Cardiac muscle cell (in vitro differentiated cells and primary cell): ENCODE data around the gene GRIN1. TPM values are rescaled to one million over a fixed set of nuclear protein-coding genes. Genes with fewer than 3 reads are reported as not detected.

Experiments
- DNase-seq, 2 donors: peaks; one replicate each; pipeline versions ENCODE4 v3.0.0 to v3.0.0-alpha.2; 2010 to 2017; ENCODE audit warnings: low read depth in 1 of 2, low spot score in 1 of 2
- H3K27ac ChIP-seq: fragments of 200-600 bp; sonication (generic); 2 replicates; pipeline ENCODE4 v1.5.1; 2016
- H3K27me3 ChIP-seq: fragments of 200-600 bp; sonication (generic); 2 replicates; pipeline ENCODE4 v1.6.0; 2016; ENCODE audit warnings: control low read depth
- H3K36me3 ChIP-seq: fragments of 200-600 bp; sonication (generic); 2 replicates; pipeline ENCODE4 v1.5.1; 2016; ENCODE audit warnings: control low read depth
- H3K4me1 ChIP-seq: fragments of 200-600 bp; sonication (generic); 2 replicates; pipeline ENCODE4 v1.8.1; 2017; ENCODE audit warnings: low read depth, mild to moderate bottlenecking, mixed run types
- H3K4me3 ChIP-seq: fragments of 200-600 bp; sonication (generic); 2 replicates; pipeline ENCODE4 v1.5.1; 2016; ENCODE audit warnings: mild to moderate bottlenecking
- H3K9me3 ChIP-seq: fragments of 200-600 bp; sonication (generic); 2 replicates; pipeline ENCODE4 v1.5.1; 2017; ENCODE audit warnings: low read depth, mild to moderate bottlenecking, control low read depth
- polyA plus RNA-seq: library from polyadenylated mRNA; unstranded; fragments of >200 nt; fragmentation: Nextera tagmentation; extraction: Ambion mirVana; gene quantifications from 2 replicates; pipeline ENCODE4 v1.2.1, GENCODE V29; 2016
- total RNA-seq: library from RNA; depleted of rRNA; stranded (reverse); fragments of >200 nt; gene quantifications from 2 replicates; pipeline ENCODE4 v1.2.3, GENCODE V29; 2016
- TF ChIP-seq, protein P1 (sequence below): IDR thresholded peaks from 2 replicates; pipeline ENCODE4 v1.5.1; 2012; ENCODE audit warnings: low read depth, mild to moderate bottlenecking, low read length

GRIN1 gene
- total and polyA plus RNA-seq, 2 experiments from 2014 or later: 0.03 to 0.22 TPM

DNA sequence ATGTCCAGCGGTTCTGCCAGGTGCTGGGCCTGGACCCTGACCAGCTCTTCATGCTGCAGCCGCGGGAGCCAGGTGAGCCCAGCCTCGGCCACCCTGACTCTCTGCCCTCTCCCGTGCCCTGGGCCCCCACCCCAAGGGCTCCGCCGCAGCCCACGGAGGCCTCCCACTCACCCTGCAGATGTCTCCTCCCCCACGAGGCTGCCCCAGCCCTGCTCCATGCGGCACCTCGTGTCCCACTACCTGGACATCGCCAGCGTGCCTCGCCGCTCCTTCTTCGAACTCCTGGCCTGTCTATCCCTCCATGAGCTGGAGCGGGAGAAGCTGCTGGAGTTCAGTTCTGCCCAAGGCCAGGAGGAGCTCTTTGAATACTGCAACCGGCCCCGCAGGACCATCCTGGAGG is 75.7 kb downstream of the GRIN1 start:
- no peaks in the 10 kb centered on the region for H3K36me3 ChIP-seq
- H3K27ac ChIP-seq: no peak overlapping the region
- H3K9me3 ChIP-seq: no peaks in the 10 kb centered on the region
- no peak for DNase-seq
- TF ChIP-seq, protein P1, sequence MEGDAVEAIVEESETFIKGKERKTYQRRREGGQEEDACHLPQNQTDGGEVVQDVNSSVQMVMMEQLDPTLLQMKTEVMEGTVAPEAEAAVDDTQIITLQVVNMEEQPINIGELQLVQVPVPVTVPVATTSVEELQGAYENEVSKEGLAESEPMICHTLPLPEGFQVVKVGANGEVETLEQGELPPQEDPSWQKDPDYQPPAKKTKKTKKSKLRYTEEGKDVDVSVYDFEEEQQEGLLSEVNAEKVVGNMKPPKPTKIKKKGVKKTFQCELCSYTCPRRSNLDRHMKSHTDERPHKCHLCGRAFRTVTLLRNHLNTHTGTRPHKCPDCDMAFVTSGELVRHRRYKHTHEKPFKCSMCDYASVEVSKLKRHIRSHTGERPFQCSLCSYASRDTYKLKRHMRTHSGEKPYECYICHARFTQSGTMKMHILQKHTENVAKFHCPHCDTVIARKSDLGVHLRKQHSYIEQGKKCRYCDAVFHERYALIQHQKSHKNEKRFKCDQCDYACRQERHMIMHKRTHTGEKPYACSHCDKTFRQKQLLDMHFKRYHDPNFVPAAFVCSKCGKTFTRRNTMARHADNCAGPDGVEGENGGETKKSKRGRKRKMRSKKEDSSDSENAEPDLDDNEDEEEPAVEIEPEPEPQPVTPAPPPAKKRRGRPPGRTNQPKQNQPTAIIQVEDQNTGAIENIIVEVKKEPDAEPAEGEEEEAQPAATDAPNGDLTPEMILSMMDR: no peak
- peaks cover 19% of the 10 kb centered on the region for H3K4me1 ChIP-seq
- H3K4me3 ChIP-seq: no peak overlapping the region
- H3K27me3 ChIP-seq: no peaks in the 10 kb centered on the region

GRCh38 chr9:137215196-137215986 is 76.4 kb downstream of the GRIN1 start:
- TF ChIP-seq, protein P1: no peak
- no peaks in the 10 kb centered on the region for H3K36me3 ChIP-seq
- H3K27ac ChIP-seq: no peak overlapping the region
- H3K9me3 ChIP-seq: no peaks in the 10 kb centered on the region
- H3K27me3 ChIP-seq: no peaks in the 10 kb centered on the region
- no peak for DNase-seq
- H3K4me3 ChIP-seq: no peak overlapping the region
- H3K4me1 ChIP-seq: peaks cover 21% of the 10 kb centered on the region

GRCh38 chr9:137216188-137216965 is 77.4 kb downstream of the GRIN1 start:
- Histone ChIP-seq H3K36me3 (no peaks in the 10 kb centered on the region), H3K4me1 (peaks cover 25% of the 10 kb centered on the region), H3K27me3 (no peaks in the 10 kb centered on the region), H3K4me3 (no peak overlapping the region), H3K9me3 (no peaks in the 10 kb centered on the region), H3K27ac (no peak overlapping the region)
- no peak for DNase-seq
- TF ChIP-seq, protein P1: no peak

DNA sequence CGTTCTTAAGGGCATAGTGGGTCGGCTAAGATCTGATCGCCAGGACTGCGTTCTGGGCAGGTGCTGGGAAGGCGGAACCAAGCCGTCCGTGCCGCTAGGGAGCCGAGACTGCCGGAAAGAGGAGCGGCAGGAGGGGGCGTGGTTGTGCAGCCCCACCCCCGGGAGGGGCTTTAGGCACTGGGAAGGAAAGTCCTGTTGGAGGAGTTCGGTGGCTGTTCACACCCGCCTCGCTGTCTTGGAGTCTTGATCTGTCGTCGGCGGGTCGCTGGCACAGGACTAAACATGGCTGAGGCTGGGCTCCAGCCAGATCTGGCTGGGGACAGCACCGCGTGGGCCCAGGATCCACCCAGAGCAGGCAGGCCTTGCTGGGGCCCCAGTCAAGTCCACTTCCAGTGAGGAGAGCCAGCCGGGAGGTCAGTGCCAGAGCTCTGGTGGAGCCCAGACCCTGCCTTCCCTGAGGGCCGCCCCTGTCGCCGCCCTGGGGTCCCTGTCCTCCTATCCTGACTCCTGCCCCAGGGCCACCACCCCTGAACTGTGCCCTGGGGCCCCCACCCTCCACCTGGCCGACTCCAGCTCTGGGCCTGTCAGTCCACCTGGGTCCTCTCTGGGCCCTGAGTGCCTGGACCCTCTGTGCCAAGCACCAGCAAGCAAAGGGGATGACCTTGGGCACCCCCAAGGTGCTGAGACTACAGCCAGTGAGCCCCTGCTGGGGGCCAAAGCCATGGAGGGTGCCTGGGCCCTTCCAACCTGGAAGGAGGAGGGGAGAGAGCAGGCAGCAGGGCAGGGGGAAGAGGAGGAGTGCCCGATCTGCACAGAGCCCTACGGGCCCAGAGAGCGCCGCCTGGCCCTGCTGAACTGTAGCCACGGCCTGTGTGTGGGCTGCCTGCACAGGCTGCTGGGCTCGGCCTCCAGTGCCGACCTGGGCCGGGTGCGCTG is 78.6 kb downstream of the GRIN1 start:
- H3K36me3 ChIP-seq: no peaks in the 10 kb centered on the region
- peak overlapping the region; percentile 90 for H3K27ac ChIP-seq
- TF ChIP-seq, protein P1: no peak
- peaks cover 25% of the 10 kb centered on the region for H3K4me1 ChIP-seq
- H3K4me3 ChIP-seq: no peak overlapping the region
- no peaks in the 10 kb centered on the region for H3K9me3 ChIP-seq
- no peaks in the 10 kb centered on the region for H3K27me3 ChIP-seq
- peak; percentile 24 to 76 for DNase-seq

- H3K27ac ChIP-seq: peak overlapping the region; percentile 90
- H3K4me3 ChIP-seq: no peak overlapping the region
- no peaks in the 10 kb centered on the region for H3K9me3 ChIP-seq
- no peaks in the 10 kb centered on the region for H3K36me3 ChIP-seq
- TF ChIP-seq, protein P1: no peak
- peaks cover 31% of the 10 kb centered on the region for H3K4me1 ChIP-seq
- H3K27me3 ChIP-seq: no peaks in the 10 kb centered on the region
- no peak for DNase-seq
Observed at GRCh38 chr9:137218212-137218753, 79.3 kb downstream of the GRIN1 start.
